ENCODE data around the gene PAPOLG.

DNA sequence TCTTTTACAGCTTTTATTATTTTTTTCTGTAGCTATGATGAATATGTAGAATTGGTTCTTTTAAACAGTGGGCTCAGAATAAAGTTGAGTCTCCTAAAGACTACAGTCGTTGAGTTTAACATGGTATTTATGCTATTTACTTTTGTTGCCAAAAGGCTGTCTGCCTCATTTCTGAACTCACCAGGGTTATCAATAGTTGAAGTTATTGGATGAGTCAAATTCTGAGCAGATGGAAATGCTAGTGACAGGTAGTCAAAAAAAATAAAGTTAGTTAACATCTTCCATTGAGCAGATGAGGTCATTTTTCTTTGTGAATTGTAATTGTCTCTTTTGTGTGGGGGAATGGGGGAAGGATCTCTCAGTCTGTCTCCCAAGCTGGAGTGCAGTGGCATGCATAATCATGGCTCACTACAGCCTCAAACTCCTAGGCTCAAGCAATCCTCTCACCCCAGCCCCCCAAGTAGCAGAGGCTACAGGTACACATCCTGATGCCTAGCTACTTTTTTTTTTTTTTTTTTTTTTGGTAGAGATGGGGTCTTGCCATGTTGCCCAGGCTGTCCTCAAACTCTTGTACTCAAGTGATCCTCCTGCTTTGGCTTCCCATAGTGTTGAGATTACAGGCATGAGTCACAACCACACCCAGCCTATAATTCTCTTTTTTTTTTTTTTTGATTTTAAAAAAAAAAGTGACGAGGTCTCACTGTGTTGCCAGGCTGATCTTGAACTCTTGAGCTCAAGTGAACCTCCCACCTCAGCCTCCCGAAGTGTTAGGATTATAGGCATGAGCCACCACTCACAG is 8.9 kb downstream of the PAPOLG start:
- TF ChIP-seq, protein P1, sequence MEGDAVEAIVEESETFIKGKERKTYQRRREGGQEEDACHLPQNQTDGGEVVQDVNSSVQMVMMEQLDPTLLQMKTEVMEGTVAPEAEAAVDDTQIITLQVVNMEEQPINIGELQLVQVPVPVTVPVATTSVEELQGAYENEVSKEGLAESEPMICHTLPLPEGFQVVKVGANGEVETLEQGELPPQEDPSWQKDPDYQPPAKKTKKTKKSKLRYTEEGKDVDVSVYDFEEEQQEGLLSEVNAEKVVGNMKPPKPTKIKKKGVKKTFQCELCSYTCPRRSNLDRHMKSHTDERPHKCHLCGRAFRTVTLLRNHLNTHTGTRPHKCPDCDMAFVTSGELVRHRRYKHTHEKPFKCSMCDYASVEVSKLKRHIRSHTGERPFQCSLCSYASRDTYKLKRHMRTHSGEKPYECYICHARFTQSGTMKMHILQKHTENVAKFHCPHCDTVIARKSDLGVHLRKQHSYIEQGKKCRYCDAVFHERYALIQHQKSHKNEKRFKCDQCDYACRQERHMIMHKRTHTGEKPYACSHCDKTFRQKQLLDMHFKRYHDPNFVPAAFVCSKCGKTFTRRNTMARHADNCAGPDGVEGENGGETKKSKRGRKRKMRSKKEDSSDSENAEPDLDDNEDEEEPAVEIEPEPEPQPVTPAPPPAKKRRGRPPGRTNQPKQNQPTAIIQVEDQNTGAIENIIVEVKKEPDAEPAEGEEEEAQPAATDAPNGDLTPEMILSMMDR (optimal IDR thresholded peaks at IDR 0.05 in 1 of 3, IDR thresholded peaks at IDR 0.05 in 1 of 3, conservative IDR thresholded peaks at IDR 0.05 in 1 of 3; ENCODE audit: extremely low read depth in 1 of 3, insufficient read depth in 2 of 3, low read length in 3 of 3), result no peak
- TF ChIP-seq EZH2 (IDR thresholded peaks at IDR 0.05; ENCODE audit: low read length), result no peak

Measured in keratinocyte (primary cell).